WI38 (cell line): ENCODE measurements around the gene RBP2.

Experiments
- H3K4me3 ChIP-seq: 2 replicates; pipeline ENCODE4 v1.5.1; 2011; ENCODE audit warnings: low read depth, mild to moderate bottlenecking, control low read depth, low read length
- TF ChIP-seq, protein P1 (sequence below): IDR thresholded peaks from 2 replicates; pipeline ENCODE4 v1.5.1; 2012; ENCODE audit warnings: low read depth, mild to moderate bottlenecking, control low read depth, low read length

Gene RBP2

GRCh38 chr3:139481116-139481515 is 4.8 kb upstream of the RBP2 start:
- no peak overlapping the region for H3K4me3 ChIP-seq
- TF ChIP-seq, protein P1, sequence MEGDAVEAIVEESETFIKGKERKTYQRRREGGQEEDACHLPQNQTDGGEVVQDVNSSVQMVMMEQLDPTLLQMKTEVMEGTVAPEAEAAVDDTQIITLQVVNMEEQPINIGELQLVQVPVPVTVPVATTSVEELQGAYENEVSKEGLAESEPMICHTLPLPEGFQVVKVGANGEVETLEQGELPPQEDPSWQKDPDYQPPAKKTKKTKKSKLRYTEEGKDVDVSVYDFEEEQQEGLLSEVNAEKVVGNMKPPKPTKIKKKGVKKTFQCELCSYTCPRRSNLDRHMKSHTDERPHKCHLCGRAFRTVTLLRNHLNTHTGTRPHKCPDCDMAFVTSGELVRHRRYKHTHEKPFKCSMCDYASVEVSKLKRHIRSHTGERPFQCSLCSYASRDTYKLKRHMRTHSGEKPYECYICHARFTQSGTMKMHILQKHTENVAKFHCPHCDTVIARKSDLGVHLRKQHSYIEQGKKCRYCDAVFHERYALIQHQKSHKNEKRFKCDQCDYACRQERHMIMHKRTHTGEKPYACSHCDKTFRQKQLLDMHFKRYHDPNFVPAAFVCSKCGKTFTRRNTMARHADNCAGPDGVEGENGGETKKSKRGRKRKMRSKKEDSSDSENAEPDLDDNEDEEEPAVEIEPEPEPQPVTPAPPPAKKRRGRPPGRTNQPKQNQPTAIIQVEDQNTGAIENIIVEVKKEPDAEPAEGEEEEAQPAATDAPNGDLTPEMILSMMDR, result no peak

GRCh38 chr3:139480585-139480984 is 4.3 kb upstream of the RBP2 start:
- TF ChIP-seq, protein P1, result no peak
- no peak overlapping the region for H3K4me3 ChIP-seq

- TF ChIP-seq, protein P1, result no peak
- H3K4me3 ChIP-seq, result no peak overlapping the region
Measured at GRCh38 chr3:139477710-139478640, 1.7 kb upstream of the RBP2 start.

DNA sequence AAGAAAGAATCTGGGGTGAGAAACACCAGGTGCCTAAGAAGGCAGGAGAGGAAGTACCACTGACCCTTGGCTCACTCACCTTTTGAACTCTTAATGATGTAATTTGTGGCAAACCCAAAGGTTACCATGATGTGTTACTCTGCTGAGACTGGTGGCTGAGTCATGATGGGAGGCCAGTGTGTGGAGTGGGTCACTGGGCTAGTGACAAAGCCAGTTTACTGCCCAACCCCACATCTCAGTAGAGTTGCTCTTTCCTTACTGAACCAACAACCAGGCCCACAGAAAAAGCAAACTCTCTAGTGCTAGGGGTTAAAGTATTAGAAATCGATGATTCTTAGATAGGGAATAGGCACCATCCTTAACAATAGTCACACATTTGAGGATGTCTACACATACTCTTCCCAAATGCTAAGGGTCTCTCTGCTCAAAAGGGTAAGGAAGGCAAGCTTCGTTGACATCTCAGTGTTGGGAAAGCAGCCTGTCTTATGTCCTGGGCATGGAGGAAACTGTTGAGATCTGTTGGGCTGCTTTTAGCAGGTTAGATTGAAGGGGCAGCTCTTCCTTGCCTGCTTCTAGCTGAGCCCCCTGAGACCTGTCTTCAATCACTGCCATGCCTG is 3.1 kb downstream of the RBP2 start:
- H3K4me3 ChIP-seq, result no peak overlapping the region
- TF ChIP-seq, protein P1, result no peak

- H3K4me3 ChIP-seq, result no peak overlapping the region
- TF ChIP-seq, protein P1, result no peak
Measured at GRCh38 chr3:139472380-139473010, 3.8 kb downstream of the RBP2 start.

- TF ChIP-seq, protein P1, result no peak
- H3K4me3 ChIP-seq, result no peak overlapping the region
Measured at GRCh38 chr3:139470199-139470598, 6.1 kb downstream of the RBP2 start.
